Measurements from ENCODE around the gene CACNA2D3. TPM values are rescaled to one million over a fixed set of nuclear protein-coding genes. Genes with fewer than 3 reads are reported as not detected.

CACNA2D3 gene
- total RNA-seq, 6 donors from 2014 or later: 2.9 to 16.8 (median 4.9) TPM

DNA sequence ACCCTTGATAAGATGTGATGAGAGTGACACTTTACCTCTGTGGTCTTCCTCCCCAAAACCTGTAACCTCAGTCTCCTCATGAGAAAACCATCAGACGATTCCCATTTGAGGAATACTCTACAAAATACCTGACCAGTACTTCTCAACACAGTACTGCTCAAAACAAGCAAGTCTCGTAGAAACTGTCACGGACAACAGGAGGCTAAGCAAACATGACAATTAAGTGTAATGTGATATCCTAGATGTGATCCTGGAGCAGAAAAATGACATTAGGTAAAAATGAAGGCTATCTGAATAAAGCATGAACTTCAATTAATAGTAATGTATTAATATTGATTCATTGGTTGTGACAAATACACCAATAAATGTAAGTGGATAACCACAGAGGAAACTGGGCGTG is 113.6 kb downstream of the CACNA2D3 start:
- DNase-seq: no peak
- Histone ChIP-seq H3K4me1 (no peaks in the 10 kb centered on the region), H3K27me3 (no peaks in the 10 kb centered on the region), H3K36me3 (no peaks in the 10 kb centered on the region), H3K9me3 (no peaks in the 10 kb centered on the region), H3K4me3 (no peak overlapping the region), H3K27ac (no peak overlapping the region)
- WGBS, 2 donors: 79 to 82% methylated on average over 4 of the region's 4 CpGs
- ATAC-seq (ENCODE audit: low FRiP score in 2 of 2): no peak
- no peak for TF ChIP-seq CTCF (IDR thresholded peaks at IDR 0.05)

- H3K4me1 ChIP-seq: no peaks in the 10 kb centered on the region
- DNase-seq (no peak), ATAC-seq (ENCODE audit: low FRiP score in 2 of 2) (no peak)
- 45 to 61% methylated on average over 3 of the region's 3 CpGs for WGBS, 2 donors
- TF ChIP-seq POLR2AphosphoS5 (IDR thresholded peaks at IDR 0.05) (no peak), EP300 (IDR thresholded peaks at IDR 0.05) (no peak), POLR2A (IDR thresholded peaks at IDR 0.05) (no peak), CTCF (IDR thresholded peaks at IDR 0.05) (no peak)
- no peaks in the 10 kb centered on the region for H3K27me3 ChIP-seq
- no peaks in the 10 kb centered on the region for H3K36me3 ChIP-seq
- no peaks in the 10 kb centered on the region for H3K9me3 ChIP-seq
- H3K4me3 ChIP-seq: no peak overlapping the region
- H3K27ac ChIP-seq: no peak overlapping the region
These were observed 114.8 kb downstream of the CACNA2D3 start for GRCh38 chr3:54237109-54237508.

DNA sequence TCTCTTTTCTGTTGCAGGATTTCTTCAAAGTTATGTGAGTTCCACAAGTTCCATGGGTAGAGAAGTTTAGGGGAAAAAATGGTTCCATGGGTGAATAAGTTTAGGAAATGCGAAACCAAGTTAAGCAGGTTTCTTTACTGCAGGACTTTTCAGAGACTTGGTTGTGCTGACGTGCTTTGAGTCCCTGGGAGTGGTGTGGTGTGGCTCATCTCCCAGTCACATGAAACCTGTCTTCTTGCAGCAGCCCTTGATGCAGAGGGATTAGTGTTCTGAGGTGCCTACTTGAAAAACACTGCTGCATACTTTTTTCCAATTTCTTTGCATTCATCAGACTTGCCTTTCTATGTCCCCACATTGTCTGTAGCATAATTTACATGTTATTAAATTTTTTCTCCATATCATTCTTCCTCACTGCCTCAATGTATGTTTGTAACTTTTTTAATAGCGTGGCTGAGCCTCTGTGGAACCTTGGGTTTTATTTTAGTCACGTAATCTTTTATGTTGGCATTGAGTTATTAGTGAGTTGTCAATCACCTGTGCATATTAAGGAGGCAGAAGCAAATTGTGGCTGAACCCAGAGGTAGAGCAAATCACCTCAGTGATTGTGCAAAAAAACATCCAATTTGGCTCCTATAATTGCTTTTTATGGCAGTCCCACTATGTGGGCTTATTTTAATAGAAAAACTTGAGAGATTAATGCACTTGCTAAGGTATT is 115.6 kb downstream of the CACNA2D3 start:
- ATAC-seq (ENCODE audit: low FRiP score in 2 of 2) (no peak), DNase-seq (no peak)
- no peak for TF ChIP-seq POLR2AphosphoS5 (IDR thresholded peaks at IDR 0.05)
- no peak for TF ChIP-seq POLR2A (IDR thresholded peaks at IDR 0.05)
- TF ChIP-seq EP300 (IDR thresholded peaks at IDR 0.05): no peak
- no peak for TF ChIP-seq CTCF (IDR thresholded peaks at IDR 0.05)
- 77 to 86% methylated on average over 4 of the region's 4 CpGs for WGBS, 2 donors
- no peak overlapping the region for H3K4me3 ChIP-seq
- H3K4me1 ChIP-seq: no peaks in the 10 kb centered on the region
- no peak overlapping the region for H3K27ac ChIP-seq
- no peaks in the 10 kb centered on the region for H3K9me3 ChIP-seq
- no peaks in the 10 kb centered on the region for H3K27me3 ChIP-seq
- H3K36me3 ChIP-seq: no peaks in the 10 kb centered on the region

GRCh38 chr3:54240309-54240708 is 118.0 kb downstream of the CACNA2D3 start:
- Histone ChIP-seq H3K9me3 (no peaks in the 10 kb centered on the region), H3K4me3 (no peak overlapping the region), H3K27me3 (no peaks in the 10 kb centered on the region), H3K27ac (no peak overlapping the region), H3K4me1 (no peaks in the 10 kb centered on the region), H3K36me3 (no peaks in the 10 kb centered on the region)
- DNase-seq (no peak), ATAC-seq (ENCODE audit: low FRiP score in 2 of 2) (no peak)
- WGBS, 2 donors: 84 to 85% methylated on average over 4 of the region's 4 CpGs
- TF ChIP-seq POLR2AphosphoS5 (IDR thresholded peaks at IDR 0.05): no peak
- no peak for TF ChIP-seq POLR2A (IDR thresholded peaks at IDR 0.05)
- TF ChIP-seq CTCF (IDR thresholded peaks at IDR 0.05): no peak
- TF ChIP-seq EP300 (IDR thresholded peaks at IDR 0.05): no peak

Measured in upper lobe of left lung (tissue), 6 donors.